ENCODE data around the gene SUOX.
"Not testable (repeated sequence)": the region's sequence is repeated elsewhere in the genome, so short reads cannot be mapped to it uniquely, and the experiment has no call there.

The SUOX gene

GRCh38 chr12:55982319-55982936 is 14.6 kb upstream of the SUOX start:
- DNase-seq (ENCODE audit: extremely low read depth in 1 of 2, low read depth in 1 of 2), result no peak

- no peak for DNase-seq (ENCODE audit: extremely low read depth in 1 of 2, low read depth in 1 of 2)
Measured at GRCh38 chr12:55983232-55983842, 13.7 kb upstream of the SUOX start.

- DNase-seq (ENCODE audit: extremely low read depth in 1 of 2, low read depth in 1 of 2), result no peak
Measured at GRCh38 chr12:55984861-55985260, 12.2 kb upstream of the SUOX start.

- DNase-seq (ENCODE audit: extremely low read depth in 1 of 2, low read depth in 1 of 2), result no peak
Measured at GRCh38 chr12:55985341-55985740, 11.7 kb upstream of the SUOX start.

GRCh38 chr12:55985976-55986375 is 11.1 kb upstream of the SUOX start:
- not testable (repeated sequence) for DNase-seq (ENCODE audit: extremely low read depth in 1 of 2, low read depth in 1 of 2)

- no peak for DNase-seq (ENCODE audit: extremely low read depth in 1 of 2, low read depth in 1 of 2)
Measured at GRCh38 chr12:55991110-55991509, 6.0 kb upstream of the SUOX start.

- DNase-seq (ENCODE audit: extremely low read depth in 1 of 2, low read depth in 1 of 2), result no peak
Measured at GRCh38 chr12:55993230-55993853, 3.7 kb upstream of the SUOX start.

- no peak for DNase-seq (ENCODE audit: extremely low read depth in 1 of 2, low read depth in 1 of 2)
Measured at GRCh38 chr12:55995366-55995765, 1.7 kb upstream of the SUOX start.

GRCh38 chr12:55996201-55996714 is 818 bp upstream of the SUOX start:
- DNase-seq (ENCODE audit: extremely low read depth in 1 of 2, low read depth in 1 of 2), result peak in 1 of 2 donors; percentile 37

GRCh38 chr12:55997535-55997859 is 421 bp downstream of the SUOX start:
- no peak for DNase-seq (ENCODE audit: extremely low read depth in 1 of 2, low read depth in 1 of 2)

- DNase-seq (ENCODE audit: extremely low read depth in 1 of 2, low read depth in 1 of 2), result not testable (repeated sequence)
Measured at GRCh38 chr12:55999522-55999921, 2.4 kb downstream of the SUOX start.

GRCh38 chr12:55999999-56000540 is 3.0 kb downstream of the SUOX start:
- DNase-seq (ENCODE audit: extremely low read depth in 1 of 2, low read depth in 1 of 2), result not testable (repeated sequence)

- no peak for DNase-seq (ENCODE audit: extremely low read depth in 1 of 2, low read depth in 1 of 2)
Measured at GRCh38 chr12:56001487-56002100, 4.5 kb downstream of the SUOX start.

GRCh38 chr12:56003376-56003775 is 6.3 kb downstream of the SUOX start:
- DNase-seq (ENCODE audit: extremely low read depth in 1 of 2, low read depth in 1 of 2), result not testable (repeated sequence)

GRCh38 chr12:56004211-56004610 is 7.1 kb downstream of the SUOX start:
- no peak for DNase-seq (ENCODE audit: extremely low read depth in 1 of 2, low read depth in 1 of 2)

GRCh38 chr12:56007564-56008559 is 10.8 kb downstream of the SUOX start:
- DNase-seq (ENCODE audit: extremely low read depth in 1 of 2, low read depth in 1 of 2), result no peak

GRCh38 chr12:56010111-56010570 is 13.1 kb downstream of the SUOX start:
- no peak for DNase-seq (ENCODE audit: extremely low read depth in 1 of 2, low read depth in 1 of 2)

- DNase-seq (ENCODE audit: extremely low read depth in 1 of 2, low read depth in 1 of 2), result no peak
Measured at GRCh38 chr12:56011509-56012090, 14.5 kb downstream of the SUOX start.

GRCh38 chr12:56013482-56013881 is 16.4 kb downstream of the SUOX start:
- DNase-seq (ENCODE audit: extremely low read depth in 1 of 2, low read depth in 1 of 2), result no peak

GRCh38 chr12:56014205-56014604 is 17.1 kb downstream of the SUOX start:
- DNase-seq (ENCODE audit: extremely low read depth in 1 of 2, low read depth in 1 of 2), result no peak

All from stimulated activated CD8-positive, alpha-beta memory T cell treated with anti-CD3 and anti-CD28 coated beads, Interleukin-7, amount 100 ng/mL, for 48 hours (primary cell).